ENCODE results near the gene WNT7A. TPM values are rescaled to one million over a fixed set of nuclear protein-coding genes. Genes with fewer than 3 reads are reported as not detected.

Gene WNT7A
- total and polyA plus RNA-seq, 2 donors (not counting 1 experiment from before 2014, with no cell fraction given) = not detected

DNA sequence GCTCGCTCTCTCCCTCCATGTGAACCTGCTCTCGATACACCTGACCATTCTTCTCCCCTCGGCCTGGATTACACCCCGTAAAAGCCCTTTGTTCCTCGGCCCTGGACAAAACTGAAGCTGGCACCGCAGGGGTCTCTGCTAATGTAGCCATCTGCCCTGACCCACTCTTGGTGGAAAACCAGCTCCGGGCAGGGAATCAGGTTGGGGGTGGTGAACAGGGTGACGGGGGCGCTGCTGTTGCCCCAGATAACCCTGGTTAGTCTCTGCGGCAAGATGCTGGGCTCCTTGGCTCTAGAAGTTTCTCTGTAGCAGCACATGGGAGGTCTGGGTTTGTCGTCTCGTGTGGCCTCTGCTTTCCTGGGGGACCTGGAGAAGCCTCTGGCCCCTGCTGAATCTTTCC lies 86.4 kb downstream of the WNT7A start:
- H3K9me3 ChIP-seq (ENCODE audit: control extremely low read depth in 1 of 3, control insufficient read depth in 2 of 3, insufficient read depth in 1 of 3, low read length in 2 of 3) = no peaks in the 10 kb centered on the region
- Mint-ChIP-seq H3K4me3 (no peak overlapping the region), H3K4me1 (no peaks in the 10 kb centered on the region), H3K27me3 (peaks cover 12% of the 10 kb centered on the region), H3K9me3 (ENCODE audit: insufficient read depth) (no peaks in the 10 kb centered on the region), H3K27ac (no peak overlapping the region)
- ATAC-seq (ENCODE audit: low read depth) = no peak
- TF ChIP-seq, protein P1, sequence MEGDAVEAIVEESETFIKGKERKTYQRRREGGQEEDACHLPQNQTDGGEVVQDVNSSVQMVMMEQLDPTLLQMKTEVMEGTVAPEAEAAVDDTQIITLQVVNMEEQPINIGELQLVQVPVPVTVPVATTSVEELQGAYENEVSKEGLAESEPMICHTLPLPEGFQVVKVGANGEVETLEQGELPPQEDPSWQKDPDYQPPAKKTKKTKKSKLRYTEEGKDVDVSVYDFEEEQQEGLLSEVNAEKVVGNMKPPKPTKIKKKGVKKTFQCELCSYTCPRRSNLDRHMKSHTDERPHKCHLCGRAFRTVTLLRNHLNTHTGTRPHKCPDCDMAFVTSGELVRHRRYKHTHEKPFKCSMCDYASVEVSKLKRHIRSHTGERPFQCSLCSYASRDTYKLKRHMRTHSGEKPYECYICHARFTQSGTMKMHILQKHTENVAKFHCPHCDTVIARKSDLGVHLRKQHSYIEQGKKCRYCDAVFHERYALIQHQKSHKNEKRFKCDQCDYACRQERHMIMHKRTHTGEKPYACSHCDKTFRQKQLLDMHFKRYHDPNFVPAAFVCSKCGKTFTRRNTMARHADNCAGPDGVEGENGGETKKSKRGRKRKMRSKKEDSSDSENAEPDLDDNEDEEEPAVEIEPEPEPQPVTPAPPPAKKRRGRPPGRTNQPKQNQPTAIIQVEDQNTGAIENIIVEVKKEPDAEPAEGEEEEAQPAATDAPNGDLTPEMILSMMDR (IDR thresholded peaks at IDR 0.05) = no peak
- H3K9ac ChIP-seq (ENCODE audit: low read length) = no peak overlapping the region
- H3K4me3 ChIP-seq (ENCODE audit: control extremely low read depth in 1 of 5, extremely low read depth in 1 of 5, insufficient read depth in 1 of 5, low read depth in 2 of 5, low read length in 4 of 5) = no peak overlapping the region
- no peaks in the 10 kb centered on the region for H4K20me1 ChIP-seq (ENCODE audit: control insufficient read depth, insufficient read depth, low read length, poor library complexity, severe bottlenecking)
- no peak overlapping the region for H2AFZ ChIP-seq (ENCODE audit: insufficient read depth, low read depth, low read length, poor library complexity, severe bottlenecking)
- no peaks in the 10 kb centered on the region for H3K4me1 ChIP-seq (ENCODE audit: control insufficient read depth in 2 of 2, insufficient read depth in 2 of 2, low read length in 2 of 2)
- DNase-seq = no peak
- WGBS (ENCODE audit: insufficient coverage) = 93% methylated on average over 11 of the region's 12 CpGs
- H3K36me3 ChIP-seq (replicated peaks in 1 of 2; ENCODE audit: control extremely low read depth in 1 of 2, control insufficient read depth in 1 of 2, extremely low read depth in 1 of 2, insufficient read depth in 2 of 2, low read length in 1 of 2) = no peaks in the 10 kb centered on the region
- CTCF ChIA-PET = no interaction called here
- intact Hi-C loops (cut with micrococcal nuclease) = no loop called here
- no peak overlapping the region for H3K27ac ChIP-seq (ENCODE audit: low read length in 2 of 2)
- POLR2A ChIA-PET = no interaction called here
- no peaks in the 10 kb centered on the region for H3K79me2 ChIP-seq (ENCODE audit: control insufficient read depth, insufficient read depth, low read length)
- H3K27me3 ChIP-seq (replicated peaks in 1 of 4; ENCODE audit: control extremely low read depth in 1 of 4, control insufficient read depth in 3 of 4, insufficient read depth in 4 of 4, low read length in 3 of 4) = no peaks in the 10 kb centered on the region
- no peak overlapping the region for H3K4me2 ChIP-seq (replicated peaks; ENCODE audit: low read depth, low read length, poor library complexity, severe bottlenecking)

DNA sequence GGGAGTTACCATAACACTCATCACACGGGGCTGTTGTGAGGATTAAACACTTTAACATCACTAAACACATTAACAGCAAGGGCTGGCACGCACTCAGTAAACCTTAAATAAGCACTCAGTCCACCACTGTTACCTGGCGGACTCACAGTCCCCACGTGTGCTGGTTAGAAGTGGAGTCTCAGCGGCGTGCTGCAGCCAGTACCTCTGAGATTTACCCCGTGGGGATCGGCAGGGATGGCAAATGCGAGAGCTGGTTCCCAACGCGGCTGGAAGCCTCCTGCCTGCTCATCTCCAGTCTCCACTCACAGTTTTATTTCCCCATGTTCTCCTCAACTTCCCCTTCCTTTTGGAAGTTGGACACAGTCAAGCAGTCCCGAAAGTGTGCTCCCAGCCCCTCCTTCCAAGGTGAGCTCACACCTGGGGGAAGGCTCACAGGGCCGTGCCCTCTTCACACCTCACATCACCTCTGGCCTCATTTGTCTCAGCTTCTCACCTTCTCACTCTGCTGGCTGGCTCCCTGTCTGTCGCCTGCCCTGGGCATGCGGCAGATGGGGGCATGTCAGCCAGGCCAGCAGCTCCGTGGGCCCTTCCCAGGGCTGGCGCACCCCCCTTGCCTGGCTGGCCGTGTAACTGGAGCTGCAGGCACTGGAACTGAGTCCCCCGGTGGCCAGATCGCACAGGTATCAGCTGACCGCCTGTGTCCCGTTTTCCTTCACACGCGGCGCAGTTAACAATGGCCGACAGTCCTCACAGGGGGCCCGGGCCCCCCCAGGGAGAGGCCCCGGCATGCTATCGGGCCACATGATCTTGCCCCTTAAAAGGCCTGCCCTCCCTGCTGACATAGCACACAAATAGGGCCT lies 87.1 kb downstream of the WNT7A start:
- Histone ChIP-seq H3K79me2 (ENCODE audit: control insufficient read depth, insufficient read depth, low read length) (no peaks in the 10 kb centered on the region), H3K4me2 (replicated peaks; ENCODE audit: low read depth, low read length, poor library complexity, severe bottlenecking) (no peak overlapping the region), H2AFZ (ENCODE audit: insufficient read depth, low read depth, low read length, poor library complexity, severe bottlenecking) (no peak overlapping the region), H3K27me3 (replicated peaks in 1 of 4; ENCODE audit: control extremely low read depth in 1 of 4, control insufficient read depth in 3 of 4, insufficient read depth in 4 of 4, low read length in 3 of 4) (peaks cover 0 to 4% (median 0%) of the 10 kb centered on the region in 4 experiments), H3K4me3 (ENCODE audit: control extremely low read depth in 1 of 5, extremely low read depth in 1 of 5, insufficient read depth in 1 of 5, low read depth in 2 of 5, low read length in 4 of 5) (no peak overlapping the region), H3K4me1 (ENCODE audit: control insufficient read depth in 2 of 2, insufficient read depth in 2 of 2, low read length in 2 of 2) (no peaks in the 10 kb centered on the region), H3K9me3 (ENCODE audit: control extremely low read depth in 1 of 3, control insufficient read depth in 2 of 3, insufficient read depth in 1 of 3, low read length in 2 of 3) (no peaks in the 10 kb centered on the region), H3K27ac (ENCODE audit: low read length in 2 of 2) (no peak overlapping the region), H4K20me1 (ENCODE audit: control insufficient read depth, insufficient read depth, low read length, poor library complexity, severe bottlenecking) (no peaks in the 10 kb centered on the region), H3K9ac (ENCODE audit: low read length) (no peak overlapping the region), H3K36me3 (replicated peaks in 1 of 2; ENCODE audit: control extremely low read depth in 1 of 2, control insufficient read depth in 1 of 2, extremely low read depth in 1 of 2, insufficient read depth in 2 of 2, low read length in 1 of 2) (no peaks in the 10 kb centered on the region)
- Mint-ChIP-seq H3K4me3 (no peak overlapping the region), H3K4me1 (no peaks in the 10 kb centered on the region), H3K27ac (no peak overlapping the region), H3K9me3 (ENCODE audit: insufficient read depth) (no peaks in the 10 kb centered on the region), H3K27me3 (peaks cover 12% of the 10 kb centered on the region)
- ATAC-seq (ENCODE audit: low read depth) = no peak
- TF ChIP-seq, protein P1 (IDR thresholded peaks at IDR 0.05) = no peak
- TF ChIP-seq EZH2 (IDR thresholded peaks at IDR 0.05; ENCODE audit: borderline replicate concordance, insufficient read depth, low read depth, low read length, poor library complexity, severe bottlenecking) = no peak
- WGBS (ENCODE audit: insufficient coverage) = 93% methylated on average over 25 of the region's 29 CpGs
- CTCF ChIA-PET = no interaction called here
- DNase-seq = no peak
- intact Hi-C loops (cut with micrococcal nuclease) = no loop called here
- POLR2A ChIA-PET = no interaction called here

Data from B cell (primary cell).